22Rv1 (cell line): ENCODE results near the gene REG3A.

Source experiments
- CTCF ChIP-seq: fragments of 450-650 bp; IDR thresholded peaks from 2 replicates; pipeline ENCODE4 v1.5.1; 2017; ENCODE audit warnings: mild to moderate bottlenecking
- ZFX ChIP-seq: fragments of 450-650 bp; IDR thresholded peaks from 2 replicates; pipeline ENCODE4 v1.6.1; 2017; ENCODE audit warnings: antibody characterized with exemption, borderline replicate concordance

GRCh38 chr2:79129260-79129659 lies 30.3 kb downstream of the REG3A start:
- TF ChIP-seq ZFX (no peak), CTCF (no peak)
